Prostate gland (tissue), 2 donors: Measurements from ENCODE around the gene SIVA1. TPM values are rescaled to one million over a fixed set of nuclear protein-coding genes. Genes with fewer than 3 reads are reported as not detected.

ENCODE experiments used
- DNase-seq: peaks from one replicate; pipeline ENCODE4 v3.0.0-alpha.2; 2019; ENCODE audit warnings: low spot score
- H3K27ac ChIP-seq, 2 donors: fragments of 200-600 bp; sonication (generic); 2 replicates each; pipeline ENCODE4 v1.5.1; 2017 to 2019
- H3K27me3 ChIP-seq: fragments of 200-600 bp; sonication (generic); replicated peaks from 2 replicates; pipeline ENCODE4 v1.5.1; 2019; ENCODE audit not compliant: insufficient read depth
- H3K36me3 ChIP-seq, 2 donors: fragments of 200-600 bp; sonication (generic); 1 replicate in 1 of 2; 2 replicates in 1 of 2; pipeline versions ENCODE4 v1.5.1 to v1.8.1; 2017 to 2019
- H3K4me1 ChIP-seq: fragments of 200-600 bp; sonication (generic); replicated peaks from 2 replicates; pipeline ENCODE4 v1.5.1; 2019
- H3K4me3 ChIP-seq, 2 donors: fragments of 200-600 bp; sonication (generic); 2 replicates each; pipeline ENCODE4 v1.5.1; 2017 to 2019
- H3K9me3 ChIP-seq: fragments of 200-600 bp; sonication (generic); 2 replicates; pipeline ENCODE4 v1.5.1; 2017
- CTCF ChIP-seq, 4 experiments: fragments of 200-600 bp in 2 of 4; fragments of 450-650 bp in 2 of 4; sonication (generic) in 2 of 4; IDR thresholded peaks; 1 replicate in 3 of 4; 2 replicates in 1 of 4; pipeline ENCODE4 v1.5.1; 2016 to 2019; ENCODE audit warnings: antibody characterized with exemption in 4 of 4, mild to moderate bottlenecking in 2 of 4, moderate library complexity in 2 of 4
- POLR2A ChIP-seq: fragments of 450-650 bp; IDR thresholded peaks from one replicate; pipeline ENCODE4 v1.6.1; 2016; ENCODE audit warnings: antibody characterized with exemption, mild to moderate bottlenecking
- POLR2AphosphoS5 ChIP-seq: sonication (generic); formaldehyde crosslinking; IDR thresholded peaks from one replicate; pipeline ENCODE4 v1.6.1; 2017; ENCODE audit warnings: antibody characterized with exemption
- WGBS: methylation state at CpG from one replicate; pipeline ENCODE4 v1.1.5; 2018; 5-methylcytosine and 5-hydroxymethylcytosine counted together
- intact Hi-C: fragments of 100-400 bp; cut with DNase I; formaldehyde crosslinking; loops from one replicate; pipeline ENCODE4 v1.14.2; 2022
- total RNA-seq, 2 donors: library from RNA; depleted of rRNA; stranded (reverse); fragments of >200 nt; gene quantifications; one replicate each; pipeline ENCODE4 v1.1.0, GENCODE V29; 2016

SIVA1 gene
- total RNA-seq, 2 donors from 2014 or later = 249 to 514 TPM

DNA sequence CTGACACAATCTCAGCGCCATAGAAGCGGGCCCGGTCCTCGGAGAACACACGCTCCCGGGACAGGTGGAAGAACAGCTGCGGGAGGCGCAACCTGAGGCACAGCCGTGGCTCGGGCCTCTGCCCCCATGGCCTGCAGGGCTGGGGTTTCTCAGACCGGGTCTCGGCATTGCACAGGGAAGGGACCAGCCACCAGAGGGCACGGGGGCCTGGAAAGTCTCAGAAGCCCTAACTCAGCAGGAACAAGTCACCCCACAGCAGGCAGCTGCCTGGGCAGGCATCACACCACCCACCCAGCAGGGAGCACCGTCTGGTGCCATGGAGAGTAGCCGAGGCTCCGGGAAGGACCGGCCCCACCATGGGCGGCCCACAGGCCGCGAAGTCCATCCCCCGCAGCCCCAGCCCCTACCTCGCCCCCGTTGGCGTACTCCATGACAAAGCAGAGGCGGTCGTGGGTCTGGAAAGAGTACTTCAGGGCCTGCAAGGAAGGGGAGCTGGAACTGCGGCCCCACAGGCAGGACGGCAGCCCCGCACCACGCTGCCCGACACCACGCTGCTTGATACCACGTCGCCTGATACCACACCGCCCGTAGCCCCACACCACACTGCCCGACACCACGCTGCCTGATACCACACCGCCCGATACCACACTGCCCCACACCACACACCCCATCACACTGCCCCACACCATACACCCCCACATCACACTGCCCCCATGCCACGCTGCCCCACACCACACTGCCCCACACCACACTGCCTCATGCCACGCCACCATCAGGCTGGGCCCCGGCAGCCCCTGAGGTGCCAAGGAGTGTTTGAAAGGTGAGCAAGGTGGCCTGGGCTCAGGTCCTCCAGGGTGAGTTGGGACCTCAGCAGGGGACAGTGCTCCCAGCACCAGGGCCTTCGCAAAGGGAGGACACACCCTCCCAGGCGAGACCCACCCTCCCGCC lies 20.8 kb downstream of the SIVA1 start:
- intact Hi-C loops = no loop called here
- no peak for TF ChIP-seq POLR2A
- TF ChIP-seq CTCF (IDR thresholded peaks at IDR 0.05) = no peak
- TF ChIP-seq POLR2AphosphoS5 = no peak
- Histone ChIP-seq H3K4me1 (peaks cover 20% of the 10 kb centered on the region), H3K27ac (peak overlapping the region; percentile 58 to 73), H3K27me3 (no peaks in the 10 kb centered on the region), H3K9me3 (no peaks in the 10 kb centered on the region), H3K36me3 (peaks cover 0 to 10% of the 10 kb centered on the region in 2 donors), H3K4me3 (no peak overlapping the region)
- 81% methylated on average over 33 of the region's 46 CpGs for WGBS
- DNase-seq = no peak

DNA sequence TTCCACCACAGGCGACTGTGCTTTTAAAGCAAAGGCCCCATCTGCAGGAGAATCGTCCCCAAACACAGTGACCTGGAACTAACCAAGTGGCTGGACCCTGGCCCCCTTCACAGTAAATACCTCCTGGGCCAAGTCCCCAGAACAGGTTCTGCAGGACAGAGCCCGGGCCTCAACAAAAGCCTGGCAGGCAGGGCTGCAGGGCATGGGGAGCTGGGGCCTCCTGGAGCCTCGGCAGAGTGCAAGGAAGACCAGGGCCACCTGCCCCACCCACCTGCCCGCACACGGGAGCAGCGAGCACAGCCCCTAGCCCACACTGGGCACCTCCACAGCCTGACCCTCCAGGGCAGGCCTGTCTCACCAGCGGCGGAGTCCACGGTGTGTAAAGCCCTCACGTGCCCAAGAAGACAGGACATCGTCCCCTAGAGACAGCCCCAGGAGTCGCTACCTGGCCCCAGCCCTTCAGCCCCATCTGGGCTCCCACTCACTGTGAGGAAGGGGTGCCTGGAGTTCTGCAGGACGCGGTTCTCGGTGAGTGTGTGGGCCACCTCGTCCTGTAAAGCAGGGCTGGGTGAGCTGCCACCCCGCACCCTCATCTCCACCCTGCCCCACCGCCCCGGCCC lies 21.6 kb downstream of the SIVA1 start:
- intact Hi-C loops = no loop called here
- 57% methylated on average over 20 of the region's 20 CpGs for WGBS
- Histone ChIP-seq H3K36me3 (peaks cover 0 to 10% of the 10 kb centered on the region in 2 donors), H3K27ac (peak overlapping the region; percentile 58 to 73), H3K4me1 (peaks cover 20% of the 10 kb centered on the region), H3K27me3 (no peaks in the 10 kb centered on the region), H3K9me3 (no peaks in the 10 kb centered on the region), H3K4me3 (no peak overlapping the region)
- peak; percentile 81 for DNase-seq
- TF ChIP-seq CTCF (IDR thresholded peaks at IDR 0.05) (no peak), POLR2AphosphoS5 (peak; percentile 79)

GRCh38 chr14:104775073-104775489 lies 22.1 kb downstream of the SIVA1 start:
- Histone ChIP-seq H3K4me3 (no peak overlapping the region), H3K27me3 (no peaks in the 10 kb centered on the region), H3K4me1 (peaks cover 20% of the 10 kb centered on the region), H3K27ac (peak overlapping the region; percentile 58 to 73), H3K36me3 (peaks cover 0 to 10% of the 10 kb centered on the region in 2 donors), H3K9me3 (no peaks in the 10 kb centered on the region)
- no peak for TF ChIP-seq POLR2AphosphoS5
- no peak for TF ChIP-seq CTCF (IDR thresholded peaks at IDR 0.05)
- no peak for TF ChIP-seq POLR2A
- 85% methylated on average over 13 of the region's 13 CpGs for WGBS
- DNase-seq = no peak
- intact Hi-C loops = no loop called here

- intact Hi-C loops = no loop called here
- DNase-seq = no peak
- WGBS = over 99% methylated on average over 15 of the region's 15 CpGs
- no peak overlapping the region for H3K4me3 ChIP-seq
- peaks cover 0 to 10% of the 10 kb centered on the region in 2 donors for H3K36me3 ChIP-seq
- peaks cover 20% of the 10 kb centered on the region for H3K4me1 ChIP-seq
- H3K27ac ChIP-seq = peak overlapping the region in 1 of 2 donors; percentile 20
- no peaks in the 10 kb centered on the region for H3K9me3 ChIP-seq
- H3K27me3 ChIP-seq = no peaks in the 10 kb centered on the region
- TF ChIP-seq CTCF (IDR thresholded peaks at IDR 0.05) (no peak), POLR2AphosphoS5 (no peak)
These were observed 23.5 kb downstream of the SIVA1 start for GRCh38 chr14:104776481-104776880.
